HG03432 (cell line): Measurements from ENCODE around the gene ATP11B.

Experiments used
- ATAC-seq: cut with Tn5 transposase; IDR thresholded peaks from one replicate; pipeline ENCODE4 v1.9.1; 2021; ENCODE audit warnings: mild to moderate bottlenecking, moderate library complexity; ENCODE audit not compliant: unreplicated experiment

ATP11B gene

DNA sequence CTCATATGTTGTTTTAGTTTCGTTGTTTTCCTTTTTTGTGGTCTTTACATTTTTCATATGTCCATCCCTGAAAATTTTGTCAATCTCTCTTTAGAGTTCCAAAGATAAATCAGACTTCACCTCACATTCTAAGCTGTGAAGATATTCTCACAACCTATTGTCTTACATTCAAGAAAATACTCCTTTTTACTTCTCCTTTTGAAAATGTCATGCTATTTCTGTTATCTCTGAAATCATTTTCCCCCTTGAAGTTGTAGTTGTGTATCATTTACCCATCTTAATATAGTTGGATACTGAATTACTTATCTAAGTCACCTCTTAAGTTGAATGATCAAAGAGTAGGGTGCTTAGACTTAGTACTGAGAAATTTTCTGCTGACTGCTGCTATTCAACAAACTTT is 112.7 kb downstream of the ATP11B start:
- ATAC-seq = peak; percentile 73

DNA sequence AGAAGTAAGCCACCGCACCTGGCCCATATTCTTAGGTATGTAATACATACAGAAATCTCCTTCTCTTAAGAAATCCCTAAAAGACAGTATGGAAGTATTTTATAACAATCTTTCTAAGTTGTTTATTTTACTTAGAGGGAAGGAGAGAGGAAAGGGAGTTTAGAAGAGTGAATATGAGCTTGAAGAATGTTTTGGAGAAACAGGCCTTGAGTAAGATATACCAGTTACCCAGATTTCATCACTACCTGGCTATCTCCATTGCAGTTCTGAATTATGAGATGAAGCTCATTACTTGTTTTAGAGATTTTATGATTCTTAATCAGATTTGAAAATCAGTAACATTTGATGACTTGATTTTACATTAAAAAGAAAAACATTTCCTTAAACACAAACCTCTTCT is 115.2 kb downstream of the ATP11B start:
- no peak for ATAC-seq

DNA sequence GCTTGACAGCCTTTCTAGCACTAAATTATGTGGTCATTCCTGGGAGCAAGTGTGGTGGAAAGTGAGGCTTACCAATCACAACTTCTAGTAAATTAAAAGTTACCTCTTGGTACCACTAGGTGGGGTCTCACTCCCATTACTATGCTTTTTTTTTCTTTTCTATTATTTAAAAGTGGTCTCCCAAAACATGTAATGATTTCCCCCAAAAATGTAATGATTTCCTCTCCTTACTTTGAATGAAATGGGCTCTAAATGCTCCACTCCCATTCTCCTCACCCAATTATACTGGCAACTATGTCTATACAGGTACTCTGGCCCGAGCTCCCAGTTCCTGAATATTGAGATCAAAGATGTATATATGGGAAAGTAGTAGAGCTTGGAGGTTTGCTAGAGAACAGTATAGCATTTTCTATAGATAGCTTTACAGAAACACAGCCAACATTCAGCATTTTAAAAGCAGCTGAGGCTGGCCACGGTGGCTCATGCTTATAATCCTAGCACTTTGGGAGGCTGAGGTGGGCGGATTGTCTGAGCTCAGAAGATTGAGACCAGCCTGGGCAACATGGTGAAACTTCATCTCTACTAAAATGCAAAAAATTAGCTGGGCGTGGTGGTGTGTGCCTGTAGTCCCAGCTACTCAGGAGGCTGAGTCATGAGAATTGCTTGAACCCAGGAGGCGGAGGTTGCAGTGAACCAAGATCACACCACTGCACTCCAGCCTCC is 116.2 kb downstream of the ATP11B start:
- ATAC-seq = no peak

DNA sequence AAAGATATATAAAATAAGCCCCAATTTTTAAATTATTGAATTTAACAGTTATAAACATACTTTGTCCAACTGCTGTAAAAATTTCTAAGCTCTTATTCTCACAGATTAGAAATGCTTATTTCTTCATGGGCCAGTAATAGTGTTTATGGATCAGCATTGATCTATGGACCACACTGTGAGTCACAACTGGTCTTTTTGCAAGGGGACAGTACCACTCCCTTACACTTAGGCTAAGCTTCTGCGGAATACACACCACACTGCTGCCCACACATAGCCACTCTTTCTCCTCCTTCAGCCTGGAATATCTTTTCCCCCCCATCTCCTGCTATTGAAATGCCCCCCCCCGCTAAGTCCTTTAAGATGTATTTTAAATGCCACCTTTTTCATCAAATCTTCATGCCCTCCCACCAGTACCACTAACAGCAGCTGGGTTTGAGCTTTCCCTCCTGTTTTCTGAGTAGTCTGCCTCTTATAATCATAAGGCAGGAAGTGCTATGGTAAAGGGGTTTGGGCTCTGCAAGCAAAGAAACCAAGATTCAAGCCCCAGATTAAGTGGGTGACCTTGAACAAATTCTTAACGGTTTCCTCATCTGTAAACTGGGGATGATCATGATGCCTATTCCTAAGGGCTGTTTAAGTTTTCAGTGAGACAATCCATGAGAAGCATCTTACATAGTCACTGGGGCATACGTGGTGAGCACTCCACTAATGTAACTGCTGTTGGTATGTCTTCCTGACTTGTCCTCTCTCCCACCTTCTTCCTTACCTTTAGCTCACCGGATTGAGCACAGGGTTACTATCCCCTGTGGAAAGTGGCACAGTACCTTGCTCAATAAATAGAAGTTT is 117.9 kb downstream of the ATP11B start:
- no peak for ATAC-seq

DNA sequence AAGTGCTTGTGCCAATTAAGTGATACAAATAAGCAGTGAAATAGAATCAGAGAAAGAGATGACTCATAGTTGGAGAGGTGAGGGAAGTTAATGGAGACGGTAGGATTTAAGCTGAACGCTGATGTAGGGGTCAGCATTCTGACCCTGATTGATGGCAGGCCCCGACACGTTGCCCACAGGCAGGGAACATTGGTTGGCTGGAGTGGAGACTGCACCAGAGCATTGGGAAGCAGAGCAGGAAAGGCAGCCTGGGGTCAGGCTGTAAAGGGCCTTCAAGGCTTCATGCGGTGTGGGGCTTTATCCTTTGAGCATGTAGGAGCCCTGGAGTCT is 118.4 kb downstream of the ATP11B start:
- ATAC-seq = no peak

DNA sequence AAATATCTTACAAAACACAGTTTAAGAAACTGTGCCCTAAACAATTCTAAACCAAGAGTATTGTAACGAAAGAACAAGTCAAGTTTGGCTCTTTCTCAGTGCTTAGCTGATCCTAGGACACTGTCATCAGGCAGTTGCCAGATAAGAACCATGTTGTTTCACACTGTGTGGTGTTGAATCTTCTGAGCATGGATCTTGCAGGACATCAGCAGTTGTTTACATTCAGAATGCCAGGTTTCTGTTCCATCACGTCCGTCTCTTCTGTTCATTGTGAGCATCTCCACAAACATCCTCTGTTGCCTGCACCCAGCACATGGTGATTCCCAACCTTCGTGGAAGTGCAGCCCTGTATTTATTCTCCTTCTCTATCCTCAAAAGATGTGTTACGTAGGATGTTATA is 119.2 kb downstream of the ATP11B start:
- ATAC-seq = no peak

DNA sequence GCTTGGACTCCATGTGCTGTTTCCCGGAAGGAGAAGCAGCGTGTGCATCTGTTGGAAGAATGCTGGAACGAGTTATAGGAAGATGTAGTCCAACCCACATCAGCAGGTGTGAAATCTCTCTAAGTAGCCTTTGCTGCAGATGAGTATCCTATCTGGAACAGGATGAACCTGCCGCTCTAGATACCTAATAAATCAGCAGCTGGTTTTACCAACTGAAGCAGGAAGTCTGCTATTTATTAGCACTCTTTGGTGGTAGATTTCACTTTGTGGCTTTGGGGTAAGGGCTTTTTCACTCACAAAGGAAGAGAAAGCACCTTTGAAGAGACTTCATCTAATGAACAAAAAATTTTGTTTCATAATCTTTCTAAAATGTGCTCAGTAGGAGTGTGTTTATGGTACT is 120.6 kb downstream of the ATP11B start:
- ATAC-seq = peak; percentile 94

DNA sequence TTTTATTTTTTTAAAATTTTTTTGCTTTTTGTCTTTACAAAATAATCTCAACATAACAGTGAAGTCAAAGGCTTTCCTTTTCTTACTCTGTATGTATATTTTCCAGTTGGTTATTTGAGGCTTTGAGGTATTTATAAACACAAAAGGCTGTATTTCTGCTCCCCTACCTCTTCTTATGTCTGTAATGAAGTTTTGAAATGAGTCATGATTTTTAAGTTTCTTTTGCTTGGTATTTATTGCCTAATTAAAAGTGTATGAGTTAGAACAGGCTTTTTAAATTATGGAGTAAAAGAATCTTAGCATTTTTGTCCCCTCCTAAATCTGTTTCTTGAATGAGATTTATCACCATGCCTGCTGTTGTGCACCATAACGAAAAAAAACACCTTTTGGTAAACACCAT is 121.0 kb downstream of the ATP11B start:
- peak; percentile 75 for ATAC-seq

DNA sequence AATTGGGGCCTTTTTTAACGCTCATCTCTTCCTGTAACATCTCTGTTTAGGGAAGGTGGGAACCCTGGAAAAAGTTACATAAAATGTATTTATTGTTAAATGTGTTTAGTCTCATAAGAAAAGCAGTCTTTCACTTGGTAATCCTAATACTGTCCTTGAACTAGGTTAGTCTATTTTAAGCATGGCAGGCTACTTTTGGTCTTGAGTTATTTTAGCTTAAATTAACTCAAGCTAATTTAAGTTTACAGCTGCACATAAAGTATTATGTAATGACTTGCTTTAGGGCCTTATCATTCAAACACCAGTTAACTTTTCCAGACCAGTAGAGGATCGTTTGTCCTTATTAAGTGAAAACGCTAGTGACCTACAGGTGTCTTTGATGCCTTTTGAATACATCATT is 123.8 kb downstream of the ATP11B start:
- no peak for ATAC-seq

DNA sequence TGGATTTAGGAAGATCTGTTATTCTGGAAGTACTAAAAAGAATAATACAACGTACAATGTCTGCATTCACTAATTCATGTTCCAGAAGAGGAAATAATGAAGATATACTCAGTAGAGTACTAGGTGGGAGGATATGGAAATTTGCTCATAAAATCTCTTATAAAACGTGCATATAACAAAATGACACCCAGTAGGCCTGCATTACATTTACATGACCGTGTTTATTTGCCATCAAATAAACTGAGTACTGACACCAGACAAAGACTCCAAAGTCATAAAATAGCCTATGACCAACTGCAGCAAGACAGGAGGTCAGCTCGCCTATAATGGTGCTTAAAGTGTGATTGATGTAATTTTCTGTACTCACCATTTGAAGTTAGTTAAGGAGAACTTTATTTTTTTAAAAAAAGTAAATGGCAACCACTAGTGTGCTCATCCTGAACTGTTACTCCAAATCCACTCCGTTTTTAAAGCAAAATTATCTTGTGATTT is 126.6 kb downstream of the ATP11B start:
- ATAC-seq = no peak

DNA sequence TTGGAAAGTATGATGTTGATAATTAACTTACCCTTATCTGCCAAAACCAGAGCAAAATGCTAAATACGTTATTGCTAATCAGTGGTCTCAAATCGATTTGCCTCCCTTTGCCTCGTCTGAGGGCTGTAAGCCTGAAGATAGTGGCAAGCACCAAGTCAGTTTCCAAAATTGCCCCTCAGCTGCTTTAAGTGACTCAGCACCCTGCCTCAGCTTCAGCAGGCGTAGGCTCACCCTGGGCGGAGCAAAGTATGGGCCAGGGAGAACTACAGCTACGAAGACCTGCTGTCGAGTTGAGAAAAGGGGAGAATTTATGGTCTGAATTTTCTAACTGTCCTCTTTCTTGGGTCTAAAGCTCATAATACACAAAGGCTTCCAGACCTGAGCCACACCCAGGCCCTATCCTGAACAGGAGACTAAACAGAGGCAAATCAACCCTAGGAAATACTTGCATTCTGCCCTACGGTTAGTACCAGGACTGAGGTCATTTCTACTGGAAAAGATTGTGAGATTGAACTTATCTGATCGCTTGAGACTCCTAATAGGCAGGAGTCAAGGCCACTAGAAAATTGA is 127.3 kb downstream of the ATP11B start:
- no peak for ATAC-seq

DNA sequence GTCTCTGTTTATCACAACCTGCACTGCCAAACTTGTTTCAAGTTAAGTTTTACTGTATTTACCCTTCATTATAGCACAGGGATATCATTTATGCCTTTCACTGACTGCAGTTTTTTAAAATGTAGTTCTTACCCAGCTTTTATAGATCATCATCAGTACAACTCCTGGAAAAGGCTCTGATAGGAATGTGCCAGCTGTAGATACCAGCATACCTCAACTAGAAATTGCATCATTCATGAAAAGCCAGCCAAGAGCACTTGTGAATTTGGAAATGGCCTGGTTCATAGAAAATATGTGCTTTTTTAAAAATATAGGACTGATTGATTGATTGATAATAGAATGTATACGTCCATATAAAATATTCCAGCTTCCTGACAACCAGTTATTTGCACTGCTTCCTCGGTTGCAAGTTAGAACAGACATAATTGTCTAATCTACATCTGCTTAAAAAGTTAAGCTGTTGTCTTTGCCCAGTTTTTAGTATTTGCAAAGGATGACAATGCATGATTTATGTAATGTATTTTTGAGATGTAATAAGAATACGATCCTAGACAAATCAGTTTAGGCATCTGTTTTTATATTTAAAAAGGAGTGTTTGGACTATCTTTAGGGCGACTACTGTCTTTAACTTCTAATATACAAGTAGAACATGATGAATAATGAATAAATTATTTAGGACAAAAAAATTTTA is 128.5 kb downstream of the ATP11B start:
- no peak for ATAC-seq

DNA sequence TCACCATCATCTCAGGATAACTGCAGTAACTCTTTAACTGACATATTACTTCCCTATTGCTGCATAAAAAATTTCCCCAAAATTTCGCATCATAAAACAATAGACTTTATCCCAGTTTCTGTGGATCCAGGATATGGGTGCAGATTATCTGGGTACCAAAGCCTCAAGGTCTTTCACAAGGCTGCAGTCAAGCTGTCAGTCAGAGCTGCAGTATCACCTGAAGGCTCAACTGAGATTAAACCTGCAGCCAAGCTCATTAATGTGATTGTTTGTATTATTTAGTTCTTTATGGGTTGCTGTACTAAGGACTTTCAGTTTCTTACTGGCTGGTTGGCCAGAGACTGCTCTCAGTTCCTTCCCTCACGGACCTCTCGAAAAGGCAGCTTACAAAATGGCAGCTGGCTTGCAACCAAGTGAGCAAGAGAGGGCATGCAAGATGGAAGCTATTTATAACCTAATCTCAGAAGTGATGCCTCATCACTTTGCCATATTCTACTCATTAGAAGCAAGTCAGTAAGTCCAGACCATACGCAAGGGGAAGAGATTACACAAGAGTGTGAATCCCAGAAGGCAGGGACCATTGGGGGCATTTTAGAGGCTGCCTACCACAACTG is 132.1 kb downstream of the ATP11B start:
- peak; percentile 98 for ATAC-seq

DNA sequence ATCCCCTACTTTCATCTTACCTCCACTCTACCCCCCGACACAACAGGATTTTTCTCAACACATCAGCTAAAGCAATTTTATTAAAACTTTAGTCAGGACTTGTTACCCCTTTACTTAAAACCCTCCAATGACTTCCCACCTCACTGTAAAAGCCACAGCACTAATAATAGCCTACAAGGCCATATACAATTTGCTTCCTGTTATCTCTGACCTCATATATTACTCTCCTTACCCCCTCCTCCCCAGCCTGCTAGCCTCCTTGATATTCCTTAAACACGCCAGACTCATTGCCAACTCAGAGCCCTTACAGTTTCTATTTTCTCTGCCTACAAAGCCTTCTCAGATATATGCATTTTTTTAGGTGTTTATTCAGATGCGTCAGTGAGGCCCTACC is 132.6 kb downstream of the ATP11B start:
- ATAC-seq = peak; percentile 36

DNA sequence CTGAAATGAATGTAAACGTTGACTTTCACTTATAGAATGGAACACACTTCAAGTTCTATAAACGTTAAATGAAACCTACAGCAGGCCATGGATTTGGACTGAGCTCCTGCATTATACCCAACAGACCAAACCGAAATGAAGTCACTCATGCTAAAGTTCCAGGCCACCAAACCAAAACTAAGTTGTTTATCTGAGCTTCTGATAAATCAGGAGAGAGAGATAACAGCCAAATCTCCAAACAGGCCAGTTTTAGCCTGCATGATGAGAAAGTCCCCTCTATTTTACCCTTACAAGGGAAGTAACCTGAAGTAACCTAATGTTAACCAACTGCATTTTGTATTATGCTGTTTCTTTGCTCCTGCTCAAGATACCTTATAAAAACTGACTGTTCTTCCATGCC is 142.5 kb downstream of the ATP11B start:
- ATAC-seq = no peak

DNA sequence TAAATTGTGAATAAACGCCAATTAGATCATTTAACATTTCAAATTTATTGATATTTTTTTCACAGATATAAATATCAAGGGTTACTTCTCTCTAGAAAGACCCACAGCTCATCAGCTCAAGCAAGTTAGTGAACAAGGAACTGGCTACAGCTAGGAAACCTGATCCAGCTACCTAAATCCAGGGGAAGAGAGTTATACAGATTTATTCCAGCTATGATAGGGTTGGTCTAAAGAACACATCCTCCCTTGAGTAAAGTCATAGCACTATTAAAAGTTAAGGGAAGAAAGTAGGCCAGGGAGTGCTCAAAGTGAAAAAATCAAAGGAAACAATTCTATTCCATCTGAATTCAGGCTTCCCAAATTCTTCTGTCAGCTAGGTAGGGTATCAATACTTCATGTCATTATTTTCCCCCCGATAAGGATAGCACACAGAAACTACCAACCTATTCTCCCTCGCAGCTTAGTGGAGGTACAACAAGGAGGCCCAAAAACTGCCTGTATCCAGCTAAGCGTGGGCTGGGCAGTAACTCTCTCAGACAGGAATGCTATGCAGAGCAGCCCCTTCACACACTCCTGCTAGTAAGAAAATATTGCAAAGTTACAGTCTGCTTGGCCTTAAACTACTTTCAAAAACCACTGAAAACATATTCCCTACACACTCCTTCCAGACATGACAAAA is 143.1 kb downstream of the ATP11B start:
- ATAC-seq = no peak

DNA sequence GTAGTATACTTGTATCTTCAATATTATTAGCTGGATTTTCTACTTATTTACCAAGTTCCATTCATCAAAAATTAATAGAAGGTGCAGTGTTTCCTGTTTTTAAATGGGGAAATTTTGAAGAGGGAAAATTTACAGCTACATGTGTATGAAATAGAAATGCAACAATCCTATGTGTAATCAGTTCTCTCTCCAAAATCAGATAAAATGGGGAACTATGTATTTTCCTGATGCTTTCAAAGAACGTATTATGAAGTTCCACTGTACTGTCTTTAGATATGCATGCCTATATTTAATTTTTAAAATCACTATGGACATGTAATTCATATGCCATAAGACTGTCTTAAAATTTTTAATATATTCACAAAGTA is 143.6 kb downstream of the ATP11B start:
- no peak for ATAC-seq

DNA sequence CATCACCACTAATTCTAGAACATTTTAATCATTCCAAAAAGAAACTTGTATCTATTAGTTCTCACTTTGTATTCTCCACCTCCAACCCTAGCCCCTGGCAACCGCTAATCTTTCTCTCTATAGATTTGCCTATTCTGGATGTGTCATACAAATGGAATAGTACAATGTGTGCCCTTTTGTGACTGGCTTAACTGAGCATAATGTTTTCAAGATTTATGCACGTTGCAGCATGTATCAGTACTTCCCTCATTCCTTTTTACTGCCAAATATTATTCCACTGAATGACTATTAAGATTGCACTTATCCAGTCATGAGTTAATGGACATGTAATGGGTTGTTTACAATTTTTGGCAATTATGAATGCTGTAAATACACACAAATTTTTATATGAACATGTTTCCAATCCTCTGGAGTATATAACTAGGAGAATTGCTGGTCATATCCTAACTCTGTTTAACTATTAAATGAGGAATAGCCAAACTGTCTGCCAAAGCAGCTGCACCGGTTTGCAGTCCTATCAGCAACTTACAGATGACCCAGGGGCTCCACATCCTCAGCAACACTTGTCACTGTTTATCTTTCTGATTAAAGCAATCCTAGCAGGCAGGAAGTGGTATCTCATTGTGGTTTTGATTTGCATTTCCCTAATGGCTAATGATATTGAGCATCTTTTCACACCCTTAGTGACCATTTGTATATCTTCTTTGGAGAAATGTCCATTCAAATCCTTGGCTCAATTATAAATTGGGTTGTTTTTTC is 144.2 kb downstream of the ATP11B start:
- ATAC-seq = peak; percentile 93

DNA sequence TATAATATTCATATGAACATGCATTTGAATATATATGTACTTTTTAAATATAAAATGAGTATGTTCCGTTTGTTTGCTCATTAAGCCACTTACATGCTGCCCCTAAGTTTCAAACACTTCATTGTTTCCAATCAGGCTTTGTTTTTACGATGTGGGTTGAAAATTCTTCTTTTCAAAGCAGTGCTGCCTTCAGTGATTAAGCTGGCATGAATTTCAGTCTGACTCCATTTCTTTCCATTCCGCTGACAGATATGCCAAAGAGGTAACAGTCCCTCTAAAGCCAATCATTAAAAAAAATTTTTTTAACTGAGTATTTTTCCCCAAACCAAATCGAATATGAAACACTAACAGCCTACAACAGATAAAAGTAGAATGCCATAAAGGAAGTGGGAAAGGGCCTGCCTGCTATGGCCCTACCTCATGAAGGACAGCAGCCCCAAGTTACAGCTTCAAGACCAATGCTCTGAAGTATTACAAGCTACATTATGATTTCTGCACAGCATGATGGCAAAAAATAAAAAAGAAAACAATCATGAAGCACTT is 147.0 kb downstream of the ATP11B start:
- no peak for ATAC-seq

DNA sequence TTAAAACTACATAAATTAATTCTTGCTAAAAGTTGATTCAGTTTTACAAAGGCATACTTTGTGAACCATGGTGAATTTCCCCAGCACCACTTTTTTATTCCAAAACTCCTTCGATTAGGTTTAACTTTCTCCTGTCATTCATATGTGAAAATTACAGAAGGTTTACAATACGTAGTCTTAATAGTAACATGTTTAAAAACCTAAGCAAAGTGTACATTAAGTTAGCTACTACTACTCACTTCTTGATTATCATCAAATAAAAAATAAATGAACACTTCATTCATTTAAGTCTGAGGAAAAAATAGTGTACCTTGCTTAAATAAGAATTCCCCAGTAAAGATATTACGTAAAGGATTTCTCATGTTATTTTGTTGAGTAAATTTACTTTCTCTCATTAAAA is 148.4 kb downstream of the ATP11B start:
- no peak for ATAC-seq
